Brain microvascular endothelial cell (primary cell): ENCODE results near the gene ZBTB46.

Experiments used
- DNase-seq: peaks from one replicate; pipeline ENCODE4 v3.0.0-alpha.2; 2020
- H3K27ac ChIP-seq: fragments of 250-450 bp; sonication (Bioruptor Pico); 2 replicates; pipeline ENCODE4 v1.5.1; 2020; ENCODE audit warnings: mild to moderate bottlenecking, moderate library complexity
- H3K27me3 ChIP-seq: fragments of 250-450 bp; sonication (Bioruptor Pico); replicated peaks from 2 replicates; pipeline ENCODE4 v1.5.1; 2020; ENCODE audit warnings: mild to moderate bottlenecking
- H3K36me3 ChIP-seq: fragments of 250-450 bp; sonication (Bioruptor Pico); replicated peaks from 2 replicates; pipeline ENCODE4 v1.5.1; 2020; ENCODE audit warnings: mild to moderate bottlenecking
- H3K4me3 ChIP-seq: 2 replicates; pipeline ENCODE4 v1.5.1; 2011; ENCODE audit warnings: low read depth, mild to moderate bottlenecking, control low read depth, low read length, moderate library complexity
- in situ Hi-C: cut with HindIII; loops from 2 replicates; pipeline ENCODE4 v1.10.0; 2017; ENCODE audit warnings: low sequenced_read_pairs, low pct_ligation_motif_present
- TF ChIP-seq, protein P1 (sequence below): IDR thresholded peaks from 2 replicates; pipeline ENCODE4 v1.5.1; 2011; ENCODE audit warnings: low read depth, mild to moderate bottlenecking, moderate library complexity, low read length, control low read depth, inconsistent platforms; ENCODE audit errors: missing control alignments

ZBTB46 gene

DNA sequence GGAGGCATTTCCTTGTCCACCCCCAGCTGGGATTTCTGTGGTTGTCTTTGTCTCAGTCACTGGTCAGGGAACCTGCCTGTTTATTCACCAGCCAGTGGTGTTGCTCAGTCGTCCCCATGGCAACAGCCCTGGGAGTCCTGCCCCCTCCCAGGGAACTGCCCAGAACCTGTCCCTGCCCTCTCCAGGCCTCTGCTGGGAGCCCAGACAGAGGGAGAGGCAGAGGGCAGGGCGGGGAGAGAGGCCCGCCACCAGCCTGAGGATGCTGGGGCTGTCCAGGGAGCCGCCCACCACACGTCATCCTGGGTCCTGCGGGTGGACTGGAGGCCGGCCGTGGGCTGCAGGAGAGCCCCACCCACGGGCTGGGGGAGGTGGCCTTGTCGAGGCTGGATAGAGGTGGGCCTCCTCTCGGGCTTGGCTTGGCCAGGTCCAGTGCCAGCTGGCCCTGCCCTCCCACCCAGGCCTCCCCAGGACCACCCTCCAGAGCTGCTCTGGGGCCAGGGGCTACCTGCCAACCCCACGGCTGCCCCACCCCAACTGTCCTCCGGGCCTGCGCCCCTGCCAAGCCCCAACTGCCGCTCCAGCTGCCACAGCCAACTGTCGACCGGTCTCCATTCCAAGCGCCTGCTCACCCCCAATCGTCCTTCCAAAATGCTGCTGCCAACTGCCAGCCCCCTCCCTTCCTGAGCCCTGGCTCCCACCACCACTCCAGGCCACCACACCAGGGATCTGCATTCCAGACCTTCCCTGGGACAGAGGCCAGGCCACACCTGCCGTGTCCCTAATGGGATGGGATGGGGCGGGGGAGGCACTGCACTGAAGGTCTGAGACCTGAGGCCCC lies 4.2 kb upstream of the ZBTB46 start:
- in situ Hi-C loops: no loop called here
- no peak overlapping the region for H3K27ac ChIP-seq
- TF ChIP-seq, protein P1, sequence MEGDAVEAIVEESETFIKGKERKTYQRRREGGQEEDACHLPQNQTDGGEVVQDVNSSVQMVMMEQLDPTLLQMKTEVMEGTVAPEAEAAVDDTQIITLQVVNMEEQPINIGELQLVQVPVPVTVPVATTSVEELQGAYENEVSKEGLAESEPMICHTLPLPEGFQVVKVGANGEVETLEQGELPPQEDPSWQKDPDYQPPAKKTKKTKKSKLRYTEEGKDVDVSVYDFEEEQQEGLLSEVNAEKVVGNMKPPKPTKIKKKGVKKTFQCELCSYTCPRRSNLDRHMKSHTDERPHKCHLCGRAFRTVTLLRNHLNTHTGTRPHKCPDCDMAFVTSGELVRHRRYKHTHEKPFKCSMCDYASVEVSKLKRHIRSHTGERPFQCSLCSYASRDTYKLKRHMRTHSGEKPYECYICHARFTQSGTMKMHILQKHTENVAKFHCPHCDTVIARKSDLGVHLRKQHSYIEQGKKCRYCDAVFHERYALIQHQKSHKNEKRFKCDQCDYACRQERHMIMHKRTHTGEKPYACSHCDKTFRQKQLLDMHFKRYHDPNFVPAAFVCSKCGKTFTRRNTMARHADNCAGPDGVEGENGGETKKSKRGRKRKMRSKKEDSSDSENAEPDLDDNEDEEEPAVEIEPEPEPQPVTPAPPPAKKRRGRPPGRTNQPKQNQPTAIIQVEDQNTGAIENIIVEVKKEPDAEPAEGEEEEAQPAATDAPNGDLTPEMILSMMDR: no peak

DNA sequence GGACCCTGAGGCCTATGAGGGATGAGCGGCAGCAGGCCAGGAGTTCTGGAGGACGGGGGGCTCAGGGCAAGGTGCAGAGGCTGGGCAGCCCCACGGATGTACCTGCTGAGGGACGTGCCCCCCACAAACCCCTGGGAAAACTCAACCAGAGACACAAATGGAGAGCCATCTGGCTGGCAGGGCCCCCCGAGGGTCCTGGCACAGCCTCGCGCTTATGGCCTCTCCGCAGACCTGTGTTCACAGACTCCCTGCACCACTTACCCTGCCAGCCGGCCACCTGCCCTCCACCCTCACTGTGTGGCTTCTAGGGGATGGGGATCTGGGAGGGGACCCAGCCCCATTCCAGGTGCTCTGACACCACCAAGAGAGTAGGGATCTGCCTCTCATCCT lies 3.4 kb upstream of the ZBTB46 start:
- Histone ChIP-seq H3K27ac (no peak overlapping the region), H3K36me3 (no peaks in the 10 kb centered on the region), H3K27me3 (no peaks in the 10 kb centered on the region), H3K4me3 (no peak overlapping the region)
- TF ChIP-seq, protein P1: no peak
- DNase-seq: no peak
- in situ Hi-C loops: no loop called here

More for the DNA sequence above, 4.2 kb upstream of the ZBTB46 start:
- Histone ChIP-seq H3K36me3 (no peaks in the 10 kb centered on the region), H3K27me3 (no peaks in the 10 kb centered on the region), H3K4me3 (no peak overlapping the region)
- DNase-seq: peak; percentile 97

DNA sequence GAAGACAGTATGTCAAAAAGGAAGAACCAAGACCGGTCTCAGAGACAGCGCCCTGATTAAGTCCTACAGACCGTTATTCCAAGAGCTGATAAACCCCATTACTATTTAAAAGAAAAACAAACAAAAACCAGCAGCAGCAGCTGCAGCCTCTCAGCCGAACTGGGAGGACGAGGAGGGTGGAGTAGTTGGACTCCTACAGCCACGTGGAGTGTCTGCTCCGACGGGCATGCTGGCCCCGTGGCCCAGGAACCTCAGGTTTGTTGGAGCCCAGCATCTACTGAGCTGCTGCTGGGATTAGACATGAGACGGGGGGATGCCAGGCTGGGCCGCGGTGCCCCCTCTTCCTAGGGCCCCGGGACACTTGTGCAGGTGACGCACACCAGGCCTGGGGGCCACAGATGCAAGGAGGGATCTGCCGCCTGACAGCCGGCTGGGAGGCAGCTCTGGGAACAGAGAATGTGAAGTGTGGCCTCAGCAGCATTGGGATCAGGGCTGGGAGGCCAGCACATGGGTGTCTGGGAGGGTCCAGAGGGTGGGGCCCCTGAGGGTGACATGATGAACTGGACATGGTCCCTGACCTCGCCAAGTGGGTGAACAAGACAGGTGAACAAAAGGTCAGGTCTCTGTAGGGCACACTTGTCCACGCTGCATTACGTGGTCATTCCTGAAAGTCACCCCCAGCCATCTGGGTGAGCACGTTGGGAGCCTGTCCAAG lies 2.9 kb upstream of the ZBTB46 start:
- TF ChIP-seq, protein P1: no peak
- H3K4me3 ChIP-seq: no peak overlapping the region
- in situ Hi-C loops: no loop called here

DNA sequence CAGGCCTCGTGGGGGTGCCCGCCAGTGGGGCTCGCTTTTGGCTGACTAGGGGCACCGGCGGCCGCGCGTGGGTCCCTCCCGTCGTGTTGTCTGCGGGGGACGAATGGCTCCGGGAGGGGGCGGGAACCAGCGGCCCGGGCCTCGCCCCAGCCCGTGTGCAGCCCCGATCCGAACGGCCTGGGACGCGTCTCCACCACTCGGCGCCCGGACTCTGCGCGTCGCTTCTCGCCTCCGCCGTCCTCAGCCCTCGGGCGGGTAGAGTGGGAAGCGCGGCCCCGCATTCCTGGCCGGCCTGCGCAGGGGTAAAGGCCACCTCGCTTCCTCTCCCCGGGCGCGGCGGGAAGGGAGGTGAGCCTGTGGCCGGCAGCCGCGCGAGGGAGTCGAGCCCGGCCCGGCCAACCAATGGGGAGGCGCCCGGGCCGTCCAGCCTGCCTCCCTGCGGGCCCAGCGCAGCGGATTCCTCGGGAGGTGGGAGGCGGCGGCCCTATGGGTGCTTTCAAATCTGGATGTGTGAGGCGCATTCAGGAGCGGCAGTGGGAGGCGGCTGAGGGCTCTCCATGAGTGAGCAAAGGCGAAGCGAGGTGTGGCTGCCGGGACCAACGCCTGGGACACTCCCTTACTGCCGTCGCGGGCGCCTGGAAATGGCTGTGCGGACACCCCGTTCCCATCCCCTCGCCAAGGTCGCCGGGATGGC lies 1.1 kb upstream of the ZBTB46 start:
- DNase-seq: no peak
- Histone ChIP-seq H3K27me3 (peaks cover 4% of the 10 kb centered on the region), H3K36me3 (no peaks in the 10 kb centered on the region), H3K27ac (no peak overlapping the region), H3K4me3 (peak overlapping the region; percentile 29)
- TF ChIP-seq, protein P1: no peak
- in situ Hi-C loops: no loop called here

More for the DNA sequence above, 2.9 kb upstream of the ZBTB46 start:
- peak; percentile 57 for DNase-seq
- no peak overlapping the region for H3K27ac ChIP-seq
- H3K27me3 ChIP-seq: peaks cover 1% of the 10 kb centered on the region
- H3K36me3 ChIP-seq: no peaks in the 10 kb centered on the region

DNA sequence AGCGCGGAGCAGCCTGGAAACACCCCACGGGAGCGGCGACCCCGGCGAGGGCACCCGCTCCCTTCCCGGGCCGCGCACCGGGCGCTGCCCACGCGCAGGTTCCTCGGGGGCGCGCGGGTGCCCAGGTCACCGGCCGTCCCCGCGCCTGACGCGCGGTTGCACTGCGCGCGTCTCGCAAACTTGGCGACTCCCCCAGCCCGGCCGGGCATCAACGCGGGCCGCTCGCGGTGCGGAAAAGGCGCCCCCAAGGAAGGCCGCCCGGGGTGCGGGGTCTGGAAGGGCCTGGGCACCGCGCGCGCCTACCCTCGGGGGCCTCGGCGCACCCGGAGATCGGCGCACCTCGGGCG lies 555 bp upstream of the ZBTB46 start:
- peaks cover 4% of the 10 kb centered on the region for H3K27me3 ChIP-seq

More for the DNA sequence above, 555 bp upstream of the ZBTB46 start:
- Histone ChIP-seq H3K36me3 (no peaks in the 10 kb centered on the region), H3K27ac (no peak overlapping the region), H3K4me3 (peak overlapping the region; percentile 36)
- DNase-seq: no peak
- in situ Hi-C loops: no loop called here
- TF ChIP-seq, protein P1: no peak
